H9 (cell line): Measurements from ENCODE around the gene TRIM40. TPM values are rescaled to one million over a fixed set of nuclear protein-coding genes. Genes with fewer than 3 reads are reported as not detected.

ENCODE experiments used
- DNase-seq: peaks from one replicate; pipeline ENCODE4 v3.0.0-alpha.2; 2017
- H2AFZ ChIP-seq: one replicate; pipeline ENCODE4 v1.6.1; 2013; ENCODE audit warnings: mild to moderate bottlenecking, low read length, control low read depth, moderate library complexity
- H2AK5ac ChIP-seq: 2 replicates; pipeline ENCODE4 v1.6.1; 2013; ENCODE audit warnings: low read length, control low read depth, mixed read lengths; ENCODE audit not compliant: insufficient read length
- H2BK120ac ChIP-seq: one replicate; pipeline ENCODE4 v1.6.1; 2013; ENCODE audit warnings: low read depth, mild to moderate bottlenecking, low read length, control low read depth, inconsistent platforms; ENCODE audit not compliant: poor library complexity, severe bottlenecking
- H2BK12ac ChIP-seq: 2 replicates; pipeline ENCODE4 v1.6.1; 2013; ENCODE audit warnings: low read length, control low read depth, mixed read lengths, low read depth; ENCODE audit not compliant: insufficient read length
- H2BK15ac ChIP-seq: 2 replicates; pipeline ENCODE4 v1.6.1; 2013; ENCODE audit warnings: low read depth, low read length, control low read depth
- H2BK20ac ChIP-seq: one replicate; pipeline ENCODE4 v1.6.1; 2013; ENCODE audit warnings: low read depth, mild to moderate bottlenecking, low read length, control low read depth, inconsistent platforms; ENCODE audit not compliant: poor library complexity, severe bottlenecking
- H2BK5ac ChIP-seq: 2 replicates; pipeline ENCODE4 v1.6.1; 2013; ENCODE audit warnings: low read length, control low read depth, mixed read lengths; ENCODE audit not compliant: insufficient read length
- H3K14ac ChIP-seq: 2 replicates; pipeline ENCODE4 v1.6.1; 2013; ENCODE audit warnings: low read length, control low read depth; ENCODE audit not compliant: insufficient read depth
- H3K18ac ChIP-seq: 2 replicates; pipeline ENCODE4 v1.6.1; 2013; ENCODE audit warnings: low read depth, mild to moderate bottlenecking, mixed read lengths, low read length, control low read depth; ENCODE audit not compliant: insufficient read length
- H3K23ac ChIP-seq: 2 replicates; pipeline ENCODE4 v1.6.1; 2013; ENCODE audit warnings: low read length, control low read depth, mixed read lengths, low read depth; ENCODE audit not compliant: insufficient read length
- H3K23me2 ChIP-seq: 2 replicates; pipeline ENCODE4 v1.6.1; 2013; ENCODE audit warnings: low read depth, mild to moderate bottlenecking, mixed read lengths, low read length, control low read depth; ENCODE audit not compliant: insufficient read length, poor library complexity, severe bottlenecking
- H3K27ac ChIP-seq: 2 replicates; pipeline ENCODE4 v1.5.1; 2013; ENCODE audit warnings: low read length, control low read depth, mixed read lengths, low read depth; ENCODE audit not compliant: insufficient read length
- H3K27me3 ChIP-seq: 2 replicates; pipeline ENCODE4 v1.6.1; 2013; ENCODE audit warnings: low read length, control low read depth, inconsistent platforms; ENCODE audit not compliant: insufficient read depth
- H3K4ac ChIP-seq: 2 replicates; pipeline ENCODE4 v1.6.1; 2013; ENCODE audit warnings: low read depth, mild to moderate bottlenecking, control low read depth, inconsistent platforms, low read length, moderate library complexity
- H3K4me1 ChIP-seq: 2 replicates; pipeline ENCODE4 v1.6.1; 2013; ENCODE audit warnings: low read length, control low read depth, inconsistent platforms; ENCODE audit not compliant: insufficient read depth
- H3K4me2 ChIP-seq: 2 replicates; pipeline ENCODE4 v1.6.1; 2013; ENCODE audit warnings: low read length, control low read depth, mixed read lengths; ENCODE audit not compliant: insufficient read length, insufficient read depth
- H3K56ac ChIP-seq: 2 replicates; pipeline ENCODE4 v1.6.1; 2013; ENCODE audit warnings: low read depth, mild to moderate bottlenecking, mixed read lengths, low read length, control low read depth; ENCODE audit not compliant: insufficient read length
- H3K79me1 ChIP-seq: 2 replicates; pipeline ENCODE4 v1.6.1; 2013; ENCODE audit warnings: low read depth, mild to moderate bottlenecking, moderate library complexity, low read length, control low read depth, inconsistent platforms; ENCODE audit not compliant: insufficient read depth, poor library complexity, severe bottlenecking
- H3K79me2 ChIP-seq: 2 replicates; pipeline ENCODE4 v1.6.1; 2013; ENCODE audit warnings: low read length, control low read depth, inconsistent platforms; ENCODE audit not compliant: insufficient read depth
- H3K9ac ChIP-seq: 2 replicates; pipeline ENCODE4 v1.6.1; 2013; ENCODE audit warnings: low read length, control low read depth, mixed read lengths; ENCODE audit not compliant: insufficient read length; ENCODE audit errors: extremely low read depth
- H3K9me3 ChIP-seq: one replicate; pipeline ENCODE4 v1.6.1; 2013; ENCODE audit warnings: low read depth, low read length, inconsistent platforms; ENCODE audit not compliant: control insufficient read depth
- H3T11ph ChIP-seq: one replicate; pipeline ENCODE4 v1.6.1; 2013; ENCODE audit warnings: mild to moderate bottlenecking, low read length, control low read depth, inconsistent platforms
- H4K20me1 ChIP-seq: one replicate; pipeline ENCODE4 v1.6.1; 2013; ENCODE audit not compliant: control insufficient read depth, insufficient read length, insufficient read depth
- H4K5ac ChIP-seq: 2 replicates; pipeline ENCODE4 v1.6.1; 2013; ENCODE audit warnings: low read depth, mild to moderate bottlenecking, mixed read lengths, low read length, control low read depth; ENCODE audit not compliant: insufficient read length
- H4K8ac ChIP-seq: replicated peaks from 2 replicates; pipeline ENCODE4 v1.6.1; 2013; ENCODE audit warnings: low read length, control low read depth, mixed read lengths, low read depth; ENCODE audit not compliant: insufficient read length
- H4K91ac ChIP-seq: 2 replicates; pipeline ENCODE4 v1.6.1; 2013; ENCODE audit warnings: low read depth, mild to moderate bottlenecking, moderate library complexity, mixed read lengths, low read length, control low read depth; ENCODE audit not compliant: insufficient read length
- H3K27ac Mint-ChIP-seq, 3 experiments: 2 replicates in 2 of 3; 3 replicates in 1 of 3; pipeline ENCODE4 v1.8.0; 2020 to 2021; ENCODE audit warnings: mixed read lengths in 3 of 3, mild to moderate bottlenecking in 1 of 3, moderate library complexity in 1 of 3
- H3K27me3 Mint-ChIP-seq: 2 replicates; pipeline ENCODE4 v1.8.0; 2021; ENCODE audit warnings: low read depth, mild to moderate bottlenecking, moderate library complexity, mixed read lengths
- H3K36me3 Mint-ChIP-seq, 3 experiments: 2 replicates in 2 of 3; 3 replicates in 1 of 3; pipeline ENCODE4 v1.8.0; 2020 to 2021; ENCODE audit warnings: low read depth in 3 of 3, mixed read lengths in 3 of 3; ENCODE audit not compliant: insufficient read depth in 1 of 3
- H3K4me1 Mint-ChIP-seq, 2 experiments: 2 replicates each; pipeline ENCODE4 v1.8.0; 2020; ENCODE audit warnings: mixed read lengths in 2 of 2
- H3K4me3 Mint-ChIP-seq, 2 experiments: 2 replicates in 1 of 2; 3 replicates in 1 of 2; pipeline ENCODE4 v1.8.0; 2020 to 2021; ENCODE audit warnings: mild to moderate bottlenecking in 2 of 2, mixed read lengths in 2 of 2, moderate library complexity in 1 of 2
- H3K9me3 Mint-ChIP-seq, 2 experiments: 2 replicates in 1 of 2; 3 replicates in 1 of 2; pipeline ENCODE4 v1.8.0; 2020; ENCODE audit warnings: mild to moderate bottlenecking in 2 of 2, mixed read lengths in 2 of 2, moderate library complexity in 1 of 2
- WGBS: extraction: QIAGEN DNeasy Blood & Tissue Kit; methylation state at CpG from one replicate; pipeline ENCODE4 v1.1.7; 2013; ENCODE audit warnings: missing lambda C conversion rate, low lambda C conversion rate, mixed read lengths; ENCODE audit not compliant: insufficient read length; ENCODE audit errors: extremely low coverage; 5-methylcytosine and 5-hydroxymethylcytosine counted together
- total RNA-seq: library from RNA; stranded (reverse); gene quantifications from 2 replicates; pipeline ENCODE4 v1.2.1, GENCODE V29; 2021
- TF ChIP-seq, protein P1 (sequence below): fragments of 200-600 bp; sonication (generic); conservative IDR thresholded peaks from 3 replicates; pipeline ENCODE4 v1.8.0; 2021; ENCODE audit warnings: antibody characterized with exemption, mild to moderate bottlenecking

The TRIM40 gene
- total RNA-seq, 1 experiment from 2014 or later: not detected

DNA sequence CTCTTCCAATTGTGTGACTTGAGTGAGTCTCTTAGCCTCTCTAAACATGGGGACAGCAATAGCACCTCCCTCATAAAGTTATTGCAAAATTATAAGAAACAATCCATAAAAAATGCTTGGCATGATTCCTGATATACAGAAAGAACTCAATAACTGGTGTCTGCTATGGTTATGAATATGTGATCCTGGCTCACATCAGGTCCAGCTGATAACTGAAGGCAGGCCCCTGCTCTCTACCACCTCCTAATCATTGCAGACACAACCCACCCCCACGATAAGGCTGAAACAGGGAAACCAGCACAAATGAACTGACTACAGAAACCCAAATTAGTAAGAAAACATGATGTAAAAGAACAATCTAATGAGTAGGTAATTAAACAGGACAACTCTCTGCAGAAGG is 32.8 kb downstream of the TRIM40 start:
- no peak overlapping the region for H2AK5ac ChIP-seq
- no peak overlapping the region for H3K27ac ChIP-seq
- no peaks in the 10 kb centered on the region for H3K4me1 ChIP-seq
- H2BK120ac ChIP-seq: no peak overlapping the region
- no peak overlapping the region for H2BK12ac ChIP-seq
- peaks cover 76% of the 10 kb centered on the region for H3K27me3 Mint-ChIP-seq
- no peaks in the 10 kb centered on the region for H3K79me1 ChIP-seq
- no peak overlapping the region for H4K5ac ChIP-seq
- peaks cover 0 to 3% of the 10 kb centered on the region in 2 experiments; a peak in 1 of 5 replicates for H3K9me3 Mint-ChIP-seq
- no peak overlapping the region for H2BK15ac ChIP-seq
- no peak overlapping the region for H4K8ac ChIP-seq
- peaks cover 8% of the 10 kb centered on the region in 2 experiments for H3K4me1 Mint-ChIP-seq
- TF ChIP-seq, protein P1, sequence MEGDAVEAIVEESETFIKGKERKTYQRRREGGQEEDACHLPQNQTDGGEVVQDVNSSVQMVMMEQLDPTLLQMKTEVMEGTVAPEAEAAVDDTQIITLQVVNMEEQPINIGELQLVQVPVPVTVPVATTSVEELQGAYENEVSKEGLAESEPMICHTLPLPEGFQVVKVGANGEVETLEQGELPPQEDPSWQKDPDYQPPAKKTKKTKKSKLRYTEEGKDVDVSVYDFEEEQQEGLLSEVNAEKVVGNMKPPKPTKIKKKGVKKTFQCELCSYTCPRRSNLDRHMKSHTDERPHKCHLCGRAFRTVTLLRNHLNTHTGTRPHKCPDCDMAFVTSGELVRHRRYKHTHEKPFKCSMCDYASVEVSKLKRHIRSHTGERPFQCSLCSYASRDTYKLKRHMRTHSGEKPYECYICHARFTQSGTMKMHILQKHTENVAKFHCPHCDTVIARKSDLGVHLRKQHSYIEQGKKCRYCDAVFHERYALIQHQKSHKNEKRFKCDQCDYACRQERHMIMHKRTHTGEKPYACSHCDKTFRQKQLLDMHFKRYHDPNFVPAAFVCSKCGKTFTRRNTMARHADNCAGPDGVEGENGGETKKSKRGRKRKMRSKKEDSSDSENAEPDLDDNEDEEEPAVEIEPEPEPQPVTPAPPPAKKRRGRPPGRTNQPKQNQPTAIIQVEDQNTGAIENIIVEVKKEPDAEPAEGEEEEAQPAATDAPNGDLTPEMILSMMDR: no peak
- no peak overlapping the region for H3K9ac ChIP-seq
- no peaks in the 10 kb centered on the region for H3K36me3 Mint-ChIP-seq
- no peak overlapping the region for H2AFZ ChIP-seq
- no peak overlapping the region for H3K56ac ChIP-seq
- H3K79me2 ChIP-seq: no peaks in the 10 kb centered on the region
- no peak for DNase-seq
- no peak overlapping the region for H3K4me2 ChIP-seq
- no peak overlapping the region for H3K18ac ChIP-seq
- H4K91ac ChIP-seq: no peak overlapping the region
- no peaks in the 10 kb centered on the region for H3K9me3 ChIP-seq
- no peak overlapping the region for H3T11ph ChIP-seq
- H3K14ac ChIP-seq: no peak overlapping the region
- H3K4ac ChIP-seq: no peak overlapping the region
- no peak overlapping the region for H2BK5ac ChIP-seq
- WGBS: no CpG with 5 or more reads among the region's 1 CpG
- no peak overlapping the region for H3K4me3 Mint-ChIP-seq
- peaks cover 9% of the 10 kb centered on the region for H3K23me2 ChIP-seq
- H2BK20ac ChIP-seq: no peak overlapping the region
- H3K27me3 ChIP-seq: peaks cover 6% of the 10 kb centered on the region; the same call in 1 of the 2 replicates
- H3K23ac ChIP-seq: no peak overlapping the region
- H4K20me1 ChIP-seq: no peaks in the 10 kb centered on the region
- H3K27ac Mint-ChIP-seq: no peak overlapping the region
